Liver (tissue), 3 donors: ENCODE measurements around the gene C22orf31.

Experiments used
- ATF3 ChIP-seq: IDR thresholded peaks from 2 replicates; pipeline ENCODE4 v1.6.1; 2016; ENCODE audit warnings: antibody characterized with exemption
- CTCF ChIP-seq: fragments of 150-350 bp; IDR thresholded peaks from 2 replicates; pipeline ENCODE4 v1.5.1; 2017; ENCODE audit warnings: improper control_type of control experiment, low read depth, low read length; ENCODE audit not compliant: missing input control
- EGR1 ChIP-seq, 2 donors: IDR thresholded peaks; 2 replicates each; pipeline ENCODE4 v1.6.1; 2016 to 2018; ENCODE audit warnings: antibody characterized with exemption in 2 of 2, low read depth in 2 of 2
- GABPA ChIP-seq, 2 donors: IDR thresholded peaks in 1 of 2; conservative IDR thresholded peaks in 1 of 2; 2 replicates each; pipeline ENCODE4 v1.6.1; 2016; ENCODE audit warnings: antibody characterized with exemption in 2 of 2, mild to moderate bottlenecking in 1 of 2, moderate library complexity in 1 of 2
- RXRA ChIP-seq, 2 donors: IDR thresholded peaks; 2 replicates each; pipeline ENCODE4 v1.6.1; 2017 to 2018; ENCODE audit warnings: antibody characterized with exemption in 2 of 2, mild to moderate bottlenecking in 1 of 2
- TAF1 ChIP-seq: conservative IDR thresholded peaks from 2 replicates; pipeline ENCODE4 v1.6.1; 2016; ENCODE audit warnings: antibody characterized with exemption, mild to moderate bottlenecking
- YY1 ChIP-seq: IDR thresholded peaks from 2 replicates; pipeline ENCODE4 v1.6.1; 2016; ENCODE audit warnings: antibody characterized with exemption, mild to moderate bottlenecking
- ZBTB33 ChIP-seq: IDR thresholded peaks from 2 replicates; pipeline ENCODE4 v1.6.1; 2016; ENCODE audit warnings: antibody characterized with exemption
- donor health status: healthy.
- donor health status: healthy.

- no peak for TF ChIP-seq CTCF
- no peak for TF ChIP-seq YY1
- no peak for TF ChIP-seq TAF1
- no peak for TF ChIP-seq ZBTB33
- TF ChIP-seq RXRA (IDR thresholded peaks at IDR 0.05) = no peak
- TF ChIP-seq EGR1 (IDR thresholded peaks at IDR 0.05; ENCODE audit: low read depth in 2 of 2) = no peak
- no peak for TF ChIP-seq ATF3
- TF ChIP-seq GABPA (IDR thresholded peaks at IDR 0.05 in 1 of 2, conservative IDR thresholded peaks at IDR 0.05 in 1 of 2) = no peak
Measured at GRCh38 chr22:29012101-29012433, 49.6 kb downstream of the C22orf31 start.
